NCI-H526 (cell line): ENCODE results near the gene TPCN2.
"Not testable (repeated sequence)": the region's sequence is repeated elsewhere in the genome, so short reads cannot be mapped to it uniquely, and the experiment has no call there.

Experiments used
- DNase-seq, 2 experiments: peaks; one replicate each; lab custom pipeline; 2025; lab: John Stamatoyannopoulos, UW

TPCN2 gene

GRCh38 chr11:69076129-69076791, 27.5 kb downstream of the TPCN2 start:
- no peak for DNase-seq

DNA sequence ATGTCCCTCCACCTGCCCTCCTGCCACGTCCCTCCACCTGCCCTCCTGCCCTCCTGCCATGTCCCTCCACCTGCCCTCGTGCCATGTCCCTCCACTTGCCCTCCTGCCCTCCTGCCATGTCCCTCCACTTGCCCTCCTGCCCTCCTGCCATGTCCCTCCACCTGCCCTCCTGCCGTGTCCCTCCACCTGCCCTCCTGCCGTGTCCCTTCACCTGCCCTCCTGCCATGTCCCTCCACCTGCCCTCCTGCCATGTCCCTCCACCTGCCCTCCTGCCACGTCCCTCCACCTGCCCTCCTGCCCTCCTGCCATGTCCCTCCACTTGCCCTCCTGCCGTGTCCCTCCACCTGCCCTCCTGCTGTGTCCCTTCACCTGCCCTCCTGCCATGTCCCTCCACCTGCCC, 28.2 kb downstream of the TPCN2 start:
- DNase-seq, result not testable (repeated sequence)

DNA sequence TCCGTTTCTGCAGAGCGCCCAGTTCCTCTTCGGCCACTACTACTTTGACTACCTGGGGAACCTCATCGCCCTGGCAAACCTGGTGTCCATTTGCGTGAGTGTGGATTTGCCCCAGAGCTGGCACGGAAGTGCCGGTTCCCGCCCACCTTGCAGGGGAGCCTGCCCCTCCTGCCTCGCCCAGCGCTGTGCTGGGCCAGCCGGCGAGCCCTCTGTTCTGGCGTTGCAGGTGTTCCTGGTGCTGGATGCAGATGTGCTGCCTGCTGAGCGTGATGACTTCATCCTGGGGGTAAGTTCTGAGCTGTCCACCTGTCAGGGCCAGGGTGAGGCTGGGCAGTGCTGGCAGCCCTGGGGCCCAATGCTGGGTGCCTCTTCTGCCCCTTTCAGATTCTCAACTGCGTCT, 29.8 kb downstream of the TPCN2 start:
- DNase-seq, result no peak

- no peak for DNase-seq
These were observed 30.3 kb downstream of the TPCN2 start for GRCh38 chr11:69078930-69079605.

- no peak for DNase-seq
These were observed 31.0 kb downstream of the TPCN2 start for GRCh38 chr11:69079661-69080256.

DNA sequence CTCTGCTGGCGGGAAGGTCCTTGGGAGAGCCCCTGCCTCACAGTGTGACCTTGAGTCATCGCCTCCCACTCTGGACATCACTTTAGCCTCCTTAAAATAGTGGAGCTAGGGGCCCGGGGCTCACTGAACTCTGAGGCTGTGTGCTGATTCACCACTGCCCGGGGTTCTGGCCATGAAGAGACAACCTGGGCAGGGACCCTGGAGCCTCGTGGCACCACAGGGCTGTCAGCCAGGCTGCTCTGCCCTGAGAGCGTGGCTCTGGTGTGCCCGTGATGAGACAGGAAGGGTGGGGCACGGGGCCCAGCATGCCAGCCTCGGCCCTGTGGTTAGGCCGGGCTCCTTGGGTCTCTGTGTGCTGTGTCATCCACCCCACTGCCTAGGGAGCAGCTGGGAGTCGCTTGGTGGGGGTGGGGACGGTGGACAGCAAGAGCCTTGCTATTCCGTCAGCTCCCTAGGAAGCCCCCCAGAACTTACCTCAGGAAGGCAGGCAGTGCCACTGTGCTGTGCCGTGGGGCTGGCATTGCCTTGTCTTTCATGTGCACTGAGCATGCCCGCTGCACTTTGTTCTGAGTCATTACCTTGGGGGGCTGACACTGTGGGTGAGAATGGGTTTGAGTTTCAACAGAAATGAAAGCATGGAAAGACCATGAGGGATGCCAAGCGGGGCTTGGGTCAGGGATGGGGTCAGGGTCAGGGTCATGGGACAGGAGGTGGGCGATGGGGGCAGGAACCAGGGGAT, 31.7 kb downstream of the TPCN2 start:
- no peak for DNase-seq

DNA sequence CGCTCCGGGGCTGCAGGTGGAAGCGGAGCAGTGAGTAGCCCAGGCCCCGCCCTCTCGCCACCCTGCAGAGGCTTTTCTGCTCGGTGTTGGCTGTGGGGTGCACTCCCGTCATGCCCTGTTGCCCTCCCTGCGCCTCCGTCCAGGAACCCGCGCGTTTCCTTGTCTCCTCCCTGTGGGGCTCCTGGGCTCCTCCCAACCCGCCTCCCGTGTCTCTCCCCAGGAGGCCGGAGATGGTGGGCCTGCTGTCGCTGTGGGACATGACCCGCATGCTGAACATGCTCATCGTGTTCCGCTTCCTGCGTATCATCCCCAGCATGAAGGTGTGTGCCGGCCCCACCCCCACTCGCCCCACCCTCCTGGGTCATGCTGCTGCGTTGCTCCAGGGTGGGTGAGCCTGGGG, 32.4 kb downstream of the TPCN2 start:
- no peak for DNase-seq

GRCh38 chr11:69083531-69084247, 35.0 kb downstream of the TPCN2 start:
- DNase-seq, result no peak

DNA sequence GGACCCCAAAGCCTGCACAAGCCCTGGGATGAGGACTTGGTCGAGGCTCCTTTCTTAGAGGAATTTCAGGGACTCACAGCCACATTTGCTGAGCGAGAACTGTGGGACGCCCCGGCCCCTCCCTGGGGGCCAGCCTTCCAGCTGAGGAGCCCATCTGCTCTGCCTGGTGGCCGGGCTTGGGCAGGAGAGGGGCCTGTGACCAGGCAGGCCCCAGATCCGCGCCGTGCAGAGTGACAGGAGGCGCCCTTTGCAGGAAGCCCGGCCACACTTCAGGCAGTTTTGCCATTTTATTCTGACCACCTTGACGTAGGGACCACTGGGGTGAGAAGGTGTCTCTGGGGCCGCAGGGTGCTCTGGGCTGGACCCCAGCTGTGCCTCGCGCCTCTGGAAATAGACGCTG, 35.6 kb downstream of the TPCN2 start:
- DNase-seq, result no peak

GRCh38 chr11:69085490-69086095, 36.9 kb downstream of the TPCN2 start:
- no peak for DNase-seq

DNA sequence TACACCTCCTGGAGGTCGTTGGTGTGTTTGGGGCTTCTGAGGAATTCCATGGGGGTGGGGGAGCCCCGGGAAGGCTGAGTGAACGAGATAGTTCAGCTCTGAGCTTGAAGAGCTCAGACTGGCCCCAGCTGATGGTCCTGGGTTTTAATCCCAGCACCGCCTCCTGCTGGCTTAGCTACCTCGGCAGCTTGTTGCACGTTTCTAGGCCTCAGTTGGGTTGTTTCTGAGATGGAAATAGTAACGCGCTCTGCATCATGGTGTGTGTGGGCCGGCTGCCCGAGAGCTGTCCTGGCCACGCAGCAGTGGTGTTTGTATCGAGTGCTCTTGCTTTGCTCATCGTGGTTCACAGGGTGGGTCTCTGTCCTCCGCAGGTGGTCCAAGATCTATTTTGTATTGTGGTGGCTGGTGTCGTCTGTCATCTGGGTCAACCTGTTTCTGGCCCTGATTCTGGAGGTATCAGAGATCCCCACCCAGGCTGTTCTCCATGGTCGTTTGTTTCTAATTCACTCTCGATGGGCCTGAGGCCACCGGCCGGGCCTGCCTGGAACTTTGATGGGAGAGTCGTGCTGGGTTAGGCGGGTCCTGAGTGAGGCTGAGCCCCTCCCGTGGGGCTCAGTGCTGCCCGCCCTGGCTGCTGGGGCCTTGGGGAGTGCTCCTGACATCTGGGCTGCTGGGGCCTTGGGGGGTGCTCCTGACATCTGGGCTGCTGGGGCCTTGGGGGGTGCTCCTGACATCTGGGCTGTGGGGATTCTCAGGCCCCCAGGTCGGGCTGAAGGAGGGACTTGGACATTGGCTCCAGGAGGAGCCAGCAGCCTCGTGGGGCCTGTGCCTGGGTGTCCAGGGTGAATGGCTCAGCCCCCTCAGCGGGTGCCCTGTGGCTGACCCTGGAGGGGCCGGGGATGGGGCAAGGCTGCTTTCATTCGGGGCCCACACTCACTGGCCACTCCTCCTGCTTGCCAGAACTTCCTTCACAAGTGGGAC, 37.7 kb downstream of the TPCN2 start:
- DNase-seq, result peak in 1 of 2 experiments; percentile 21

- DNase-seq, result no peak
These were observed 38.4 kb downstream of the TPCN2 start for GRCh38 chr11:69087133-69087524.

DNA sequence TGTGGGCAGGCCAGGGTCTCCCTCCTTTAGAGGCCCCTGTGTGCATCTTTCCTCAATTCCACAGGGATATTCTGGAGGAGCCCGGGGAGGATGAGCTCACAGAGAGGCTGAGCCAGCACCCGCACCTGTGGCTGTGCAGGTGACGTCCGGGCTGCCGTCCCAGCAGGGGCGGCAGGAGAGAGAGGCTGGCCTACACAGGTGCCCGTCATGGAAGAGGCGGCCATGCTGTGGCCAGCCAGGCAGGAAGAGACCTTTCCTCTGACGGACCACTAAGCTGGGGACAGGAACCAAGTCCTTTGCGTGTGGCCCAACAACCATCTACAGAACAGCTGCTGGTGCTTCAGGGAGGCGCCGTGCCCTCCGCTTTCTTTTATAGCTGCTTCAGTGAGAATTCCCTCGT, 39.1 kb downstream of the TPCN2 start:
- no peak for DNase-seq

- DNase-seq, result peak; percentile 73 to 92
These were observed 40.0 kb downstream of the TPCN2 start for GRCh38 chr11:69088676-69089146.

DNA sequence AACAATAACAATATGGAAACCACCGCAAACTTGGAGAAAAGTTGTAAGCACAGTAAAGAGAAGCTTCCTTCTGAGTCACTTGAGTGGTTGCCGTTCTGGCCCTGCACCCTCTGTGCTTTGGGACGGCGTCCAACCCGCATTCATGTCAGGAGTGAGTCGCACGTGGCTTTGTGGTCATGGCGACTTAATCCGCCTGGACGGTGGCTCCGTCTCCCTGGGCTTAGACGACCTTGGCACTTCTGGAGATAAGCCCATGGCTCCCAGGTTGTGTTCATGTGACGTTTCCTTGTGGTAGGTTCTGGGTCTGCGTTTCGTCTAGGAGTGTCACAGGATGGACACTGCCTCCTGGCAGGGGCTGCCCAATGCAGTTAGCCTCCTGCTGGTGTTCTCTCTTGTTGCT, 40.5 kb downstream of the TPCN2 start:
- no peak for DNase-seq

DNA sequence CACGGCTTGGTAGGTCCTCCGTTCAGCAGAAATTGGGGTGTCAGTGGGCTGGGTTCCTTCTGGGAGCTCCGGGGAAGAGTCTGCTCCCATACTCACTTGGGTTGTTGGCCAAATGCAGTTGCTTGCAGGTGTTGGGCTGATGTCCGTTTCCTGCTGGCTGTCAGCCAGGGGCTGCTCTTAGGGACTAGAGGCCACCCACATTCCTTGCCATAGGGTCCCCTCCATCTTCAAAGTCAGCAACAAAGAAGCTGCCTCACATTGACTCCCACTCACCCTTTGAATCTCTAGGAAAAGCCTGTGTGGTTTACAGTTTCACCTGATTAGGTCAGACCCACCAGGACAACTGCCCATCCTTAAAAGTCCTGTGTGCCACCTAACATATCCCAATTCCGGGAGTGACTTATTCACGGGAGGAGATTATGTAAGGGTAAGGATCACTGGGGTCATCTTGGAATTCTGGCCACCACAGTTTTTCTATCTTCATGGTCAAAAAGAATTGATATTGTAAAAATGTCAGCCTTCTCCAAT, 43.0 kb downstream of the TPCN2 start:
- DNase-seq, result no peak

DNA sequence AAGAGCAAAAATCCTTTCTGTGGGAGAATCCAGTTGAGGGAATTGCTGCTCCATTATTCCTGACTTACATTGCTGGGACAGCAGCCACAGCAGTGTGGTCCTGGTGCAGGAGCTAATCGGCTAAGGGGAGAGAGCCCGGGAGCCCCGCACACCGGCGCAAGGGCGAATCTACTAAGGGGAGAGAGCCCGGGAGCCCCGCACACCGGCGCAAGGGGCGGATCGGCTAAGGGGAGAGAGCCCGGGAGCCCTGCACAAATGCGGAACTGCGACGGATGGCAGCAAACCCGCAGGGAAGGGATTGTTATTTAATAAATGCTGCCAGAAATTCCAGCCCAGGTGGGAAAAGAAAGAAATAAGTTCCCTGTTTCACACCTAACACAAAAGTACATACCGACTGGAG, 43.5 kb downstream of the TPCN2 start:
- DNase-seq, result no peak

DNA sequence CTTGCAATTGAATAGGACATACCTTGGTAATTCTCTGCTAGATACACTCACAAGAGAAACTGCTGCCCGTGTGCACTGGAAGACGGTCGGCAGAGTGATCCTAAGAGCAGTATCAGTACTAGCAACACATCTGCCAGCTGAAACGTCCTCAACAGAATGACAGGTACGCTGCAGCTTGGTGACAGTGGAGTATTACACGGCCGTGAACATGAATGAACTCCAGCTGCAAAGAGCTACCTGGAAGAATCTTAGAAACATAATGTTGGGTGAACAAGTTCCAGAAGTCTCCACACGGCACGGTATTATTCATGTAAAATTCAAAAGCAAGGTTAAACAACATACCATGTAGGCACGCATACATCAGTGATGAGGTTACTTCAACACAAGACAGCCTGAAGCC, 44.4 kb downstream of the TPCN2 start:
- no peak for DNase-seq

DNA sequence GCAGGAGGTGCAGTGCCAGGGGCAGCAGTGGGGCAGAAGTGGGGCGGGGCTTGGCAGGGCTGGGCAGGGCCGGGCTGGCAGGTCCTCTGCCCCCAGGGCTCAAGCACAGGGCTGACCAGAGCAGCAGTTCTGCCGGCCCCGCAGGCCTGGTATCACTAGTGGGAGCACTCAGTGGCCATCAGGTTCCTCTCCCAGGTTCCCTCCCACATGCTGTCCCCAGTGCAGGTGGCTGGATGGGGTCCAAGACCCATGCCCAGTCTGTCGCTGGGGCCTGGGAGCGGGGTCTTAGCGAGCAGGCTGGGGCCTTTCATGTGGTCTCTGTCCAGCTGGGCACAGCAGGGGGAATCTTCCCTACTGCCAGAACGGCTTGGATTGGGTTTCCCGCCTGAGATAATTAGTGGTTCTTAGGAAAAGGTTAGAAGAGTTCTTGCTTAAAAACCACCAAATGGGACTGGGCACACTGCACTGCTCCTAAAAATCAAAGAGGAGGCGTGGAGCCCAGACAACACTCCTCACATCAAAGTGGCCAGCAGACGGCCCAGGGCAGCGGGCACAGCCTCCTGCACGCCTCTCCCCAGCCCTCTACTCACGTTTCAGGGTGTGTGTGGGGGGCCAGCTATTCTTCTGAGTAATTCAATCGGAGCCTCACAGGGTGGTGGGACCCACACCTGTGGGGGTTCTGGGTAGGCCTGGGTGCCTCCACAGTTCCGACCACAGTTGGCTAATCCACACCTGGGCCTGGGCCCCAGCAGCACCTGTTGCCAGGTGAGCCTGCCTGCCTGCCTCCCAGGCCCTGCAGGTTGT, 45.6 kb downstream of the TPCN2 start:
- DNase-seq, result no peak
